GM23338 (cell line): ENCODE measurements around the gene GNAT1. TPM values are rescaled to one million over a fixed set of nuclear protein-coding genes. Genes with fewer than 3 reads are reported as not detected.

Source experiments
- ATAC-seq: fragments of 200-7000 bp; cut with Tn5 transposase; 3 replicates; pipeline ENCODE4 v1.9.1; 2020
- DNase-seq: peaks from one replicate; pipeline ENCODE4 v3.0.0-alpha.2; 2015; ENCODE audit warnings: low spot score
- H2AFZ ChIP-seq: fragments of 200-600 bp; sonication (generic); 2 replicates; pipeline ENCODE4 v1.8.0; 2016; ENCODE audit warnings: antibody characterized with exemption, mild to moderate bottlenecking, moderate library complexity
- H3F3A ChIP-seq: fragments of 200-600 bp; sonication (generic); replicated peaks from 2 replicates; pipeline ENCODE4 v1.8.0; 2017; ENCODE audit warnings: antibody characterized with exemption, mixed run types, low read depth
- H3K27ac ChIP-seq: fragments of 200-600 bp; sonication (generic); 2 replicates; pipeline ENCODE4 v1.6.1; 2016; ENCODE audit warnings: low read depth
- H3K27me3 ChIP-seq: fragments of 200-600 bp; sonication (generic); 2 replicates; pipeline ENCODE4 v1.8.0; 2016; ENCODE audit warnings: mild to moderate bottlenecking, mixed run types, moderate library complexity; ENCODE audit not compliant: insufficient read depth
- H3K36me3 ChIP-seq: fragments of 200-600 bp; sonication (generic); 2 replicates; pipeline ENCODE4 v1.8.0; 2016; ENCODE audit warnings: mild to moderate bottlenecking; ENCODE audit not compliant: insufficient read depth
- H3K4me1 ChIP-seq: fragments of 200-600 bp; sonication (generic); 2 replicates; pipeline ENCODE4 v1.8.0; 2016; ENCODE audit warnings: mild to moderate bottlenecking, moderate library complexity; ENCODE audit not compliant: insufficient read depth
- H3K4me2 ChIP-seq: fragments of 200-600 bp; sonication (generic); 2 replicates; pipeline ENCODE4 v1.7.1; 2017; ENCODE audit warnings: mixed run types
- H3K4me3 ChIP-seq: fragments of 200-600 bp; sonication (generic); 2 replicates; pipeline ENCODE4 v1.6.1; 2016; ENCODE audit warnings: mixed run types
- H3K79me2 ChIP-seq: fragments of 200-600 bp; sonication (generic); replicated peaks from 2 replicates; pipeline ENCODE4 v1.8.0; 2017; ENCODE audit warnings: mild to moderate bottlenecking; ENCODE audit not compliant: insufficient read depth
- H3K9me2 ChIP-seq: fragments of 200-600 bp; sonication (generic); 2 replicates; pipeline ENCODE4 v1.8.0; 2017; ENCODE audit not compliant: insufficient read depth
- H4K20me1 ChIP-seq: fragments of 200-600 bp; sonication (generic); replicated peaks from 2 replicates; pipeline ENCODE4 v1.8.0; 2017; ENCODE audit warnings: mild to moderate bottlenecking; ENCODE audit not compliant: insufficient read depth
- H3K27ac Mint-ChIP-seq: 2 replicates; pipeline ENCODE4 v1.8.0; 2020; ENCODE audit warnings: inconsistent platforms, mild to moderate bottlenecking, moderate library complexity, mixed read lengths
- H3K27me3 Mint-ChIP-seq: 3 replicates; pipeline ENCODE4 v1.8.0; 2022; ENCODE audit warnings: low read depth, mild to moderate bottlenecking, moderate library complexity, mixed read lengths, inconsistent platforms; ENCODE audit not compliant: insufficient read depth, poor library complexity
- H3K36me3 Mint-ChIP-seq: 3 replicates; pipeline ENCODE4 v1.8.0; 2021; ENCODE audit warnings: low read depth, mild to moderate bottlenecking, inconsistent platforms, moderate library complexity, mixed read lengths
- H3K4me1 Mint-ChIP-seq: 3 replicates; pipeline ENCODE4 v1.8.0; 2020; ENCODE audit warnings: mild to moderate bottlenecking, inconsistent platforms, mixed read lengths
- H3K4me3 Mint-ChIP-seq: 3 replicates; pipeline ENCODE4 v1.8.0; 2021; ENCODE audit warnings: moderate library complexity, mild to moderate bottlenecking, inconsistent platforms, mixed read lengths
- H3K9me3 Mint-ChIP-seq: 3 replicates; pipeline ENCODE4 v1.8.0; 2020; ENCODE audit warnings: moderate library complexity, mild to moderate bottlenecking, inconsistent platforms, mixed read lengths
- EZH2 ChIP-seq: fragments of 200-600 bp; sonication (generic); IDR thresholded peaks from one replicate; pipeline ENCODE4 v1.8.0; 2017; ENCODE audit warnings: antibody characterized with exemption, mild to moderate bottlenecking, low read depth; ENCODE audit not compliant: unreplicated experiment
- EZH2phosphoT487 ChIP-seq: fragments of 200-600 bp; sonication (generic); IDR thresholded peaks from one replicate; pipeline ENCODE4 v1.8.1; 2018; ENCODE audit warnings: antibody characterized with exemption; ENCODE audit not compliant: unreplicated experiment
- JUNB ChIP-seq: IDR thresholded peaks from one replicate; pipeline ENCODE4 v1.6.1; 2016; ENCODE audit warnings: antibody characterized with exemption; ENCODE audit not compliant: unreplicated experiment
- NANOG ChIP-seq: IDR thresholded peaks from 2 replicates; pipeline ENCODE4 v1.6.1; 2016; ENCODE audit warnings: antibody characterized with exemption, borderline replicate concordance
- POLR2AphosphoS5 ChIP-seq: IDR thresholded peaks from 2 replicates; pipeline ENCODE4 v1.6.1; 2016; ENCODE audit warnings: antibody characterized with exemption, low read depth
- ZNF114 ChIP-seq: fragments of 250-450 bp; sonication (Bioruptor Pico); IDR thresholded peaks from 2 replicates; pipeline ENCODE4 v1.5.0; 2020; ENCODE audit warnings: mild to moderate bottlenecking, moderate library complexity
- ZNF331 ChIP-seq: fragments of 250-450 bp; sonication (Bioruptor Pico); IDR thresholded peaks from 2 replicates; pipeline ENCODE4 v1.5.0; 2020; ENCODE audit warnings: low read depth, mild to moderate bottlenecking, moderate library complexity
- polyA plus RNA-seq: library from polyadenylated mRNA; unstranded; fragments of >200 nt; fragmentation: Nextera tagmentation; extraction: Ambion mirVana; gene quantifications from 2 replicates; pipeline ENCODE4 v1.2.1, GENCODE V29; 2016
- total RNA-seq: library from RNA; depleted of rRNA; stranded (reverse); fragments of >200 nt; shearing (Covaris generic); gene quantifications from 2 replicates; pipeline ENCODE4 v1.2.3, GENCODE V29; 2014
- TF ChIP-seq, protein P1 (sequence below): IDR thresholded peaks from one replicate; pipeline ENCODE4 v1.6.1; 2018; ENCODE audit warnings: antibody characterized with exemption; ENCODE audit not compliant: unreplicated experiment
- TF ChIP-seq, protein P2 (sequence below): fragments of 250-450 bp; sonication (Bioruptor Pico); IDR thresholded peaks from 2 replicates; pipeline ENCODE4 v1.5.0; 2020; ENCODE audit warnings: mild to moderate bottlenecking, moderate library complexity
- TF ChIP-seq, protein P3 (sequence below): IDR thresholded peaks from 2 replicates; pipeline ENCODE4 v1.6.1; 2016; ENCODE audit warnings: antibody characterized with exemption
- TF ChIP-seq, protein P4 (sequence below), 2 experiments: fragments of 200-600 bp in 1 of 2; sonication (generic) in 1 of 2; conservative IDR thresholded peaks; 2 replicates each; pipeline versions ENCODE4 v1.5.1 to v1.6.1; 2016 to 2017; ENCODE audit warnings: antibody characterized with exemption in 2 of 2, low read depth in 2 of 2, mild to moderate bottlenecking in 2 of 2, moderate library complexity in 1 of 2

The GNAT1 gene
- total and polyA plus RNA-seq, 2 experiments from 2014 or later, result not detected

DNA sequence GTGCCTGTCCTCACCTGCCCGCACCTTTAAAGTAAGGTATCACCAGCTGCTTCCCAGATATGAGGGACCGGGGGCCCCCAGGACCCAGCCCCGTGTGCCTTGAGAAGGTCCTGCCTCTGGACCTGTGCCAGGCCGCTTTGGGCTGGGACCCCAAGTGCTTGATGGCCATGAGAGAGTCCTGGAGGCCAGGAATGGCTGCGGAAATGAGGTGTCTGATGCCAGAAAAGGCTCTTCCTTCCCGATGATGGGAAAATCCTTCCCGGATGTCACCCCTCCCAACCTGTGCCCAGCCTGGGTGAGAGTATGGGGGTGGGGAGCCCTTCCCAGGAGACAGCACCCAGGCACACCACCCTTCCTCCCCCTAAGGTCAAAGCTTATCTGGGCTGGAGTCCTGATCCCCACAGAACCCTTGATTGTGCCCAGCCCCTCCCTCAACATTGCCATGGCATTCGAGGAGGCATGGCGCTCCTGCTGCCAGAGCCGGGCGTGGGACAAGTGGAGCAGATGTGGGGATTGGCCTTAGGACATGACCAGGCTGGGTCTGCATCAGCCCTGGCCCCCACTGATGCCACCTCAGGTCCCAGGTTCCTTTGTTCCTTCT, 22.1 kb upstream of the GNAT1 start:
- ATAC-seq, result no peak
- H3K27me3 ChIP-seq, result no peaks in the 10 kb centered on the region
- peaks cover 5% of the 10 kb centered on the region; the same call in 2 of the 3 replicates for H3K36me3 Mint-ChIP-seq
- H3K27me3 Mint-ChIP-seq, result peaks cover 4% of the 10 kb centered on the region
- H3K4me2 ChIP-seq, result no peak overlapping the region
- H3K4me3 Mint-ChIP-seq, result no peak overlapping the region
- no peaks in the 10 kb centered on the region for H3F3A ChIP-seq
- H2AFZ ChIP-seq, result no peak overlapping the region
- H3K36me3 ChIP-seq, result no peaks in the 10 kb centered on the region; the same call in 1 of the 2 replicates
- peaks cover 32% of the 10 kb centered on the region for H3K4me1 ChIP-seq
- no peak for TF ChIP-seq ZNF114 (CRISPR knock-in tag)
- TF ChIP-seq EZH2, result no peak
- no peak for TF ChIP-seq JUNB
- TF ChIP-seq EZH2phosphoT487, result no peak
- TF ChIP-seq, protein P1, sequence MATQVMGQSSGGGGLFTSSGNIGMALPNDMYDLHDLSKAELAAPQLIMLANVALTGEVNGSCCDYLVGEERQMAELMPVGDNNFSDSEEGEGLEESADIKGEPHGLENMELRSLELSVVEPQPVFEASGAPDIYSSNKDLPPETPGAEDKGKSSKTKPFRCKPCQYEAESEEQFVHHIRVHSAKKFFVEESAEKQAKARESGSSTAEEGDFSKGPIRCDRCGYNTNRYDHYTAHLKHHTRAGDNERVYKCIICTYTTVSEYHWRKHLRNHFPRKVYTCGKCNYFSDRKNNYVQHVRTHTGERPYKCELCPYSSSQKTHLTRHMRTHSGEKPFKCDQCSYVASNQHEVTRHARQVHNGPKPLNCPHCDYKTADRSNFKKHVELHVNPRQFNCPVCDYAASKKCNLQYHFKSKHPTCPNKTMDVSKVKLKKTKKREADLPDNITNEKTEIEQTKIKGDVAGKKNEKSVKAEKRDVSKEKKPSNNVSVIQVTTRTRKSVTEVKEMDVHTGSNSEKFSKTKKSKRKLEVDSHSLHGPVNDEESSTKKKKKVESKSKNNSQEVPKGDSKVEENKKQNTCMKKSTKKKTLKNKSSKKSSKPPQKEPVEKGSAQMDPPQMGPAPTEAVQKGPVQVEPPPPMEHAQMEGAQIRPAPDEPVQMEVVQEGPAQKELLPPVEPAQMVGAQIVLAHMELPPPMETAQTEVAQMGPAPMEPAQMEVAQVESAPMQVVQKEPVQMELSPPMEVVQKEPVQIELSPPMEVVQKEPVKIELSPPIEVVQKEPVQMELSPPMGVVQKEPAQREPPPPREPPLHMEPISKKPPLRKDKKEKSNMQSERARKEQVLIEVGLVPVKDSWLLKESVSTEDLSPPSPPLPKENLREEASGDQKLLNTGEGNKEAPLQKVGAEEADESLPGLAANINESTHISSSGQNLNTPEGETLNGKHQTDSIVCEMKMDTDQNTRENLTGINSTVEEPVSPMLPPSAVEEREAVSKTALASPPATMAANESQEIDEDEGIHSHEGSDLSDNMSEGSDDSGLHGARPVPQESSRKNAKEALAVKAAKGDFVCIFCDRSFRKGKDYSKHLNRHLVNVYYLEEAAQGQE, result no peak
- no peak for TF ChIP-seq ZNF331 (CRISPR knock-in tag)
- no peak for TF ChIP-seq NANOG
- TF ChIP-seq, protein P2, sequence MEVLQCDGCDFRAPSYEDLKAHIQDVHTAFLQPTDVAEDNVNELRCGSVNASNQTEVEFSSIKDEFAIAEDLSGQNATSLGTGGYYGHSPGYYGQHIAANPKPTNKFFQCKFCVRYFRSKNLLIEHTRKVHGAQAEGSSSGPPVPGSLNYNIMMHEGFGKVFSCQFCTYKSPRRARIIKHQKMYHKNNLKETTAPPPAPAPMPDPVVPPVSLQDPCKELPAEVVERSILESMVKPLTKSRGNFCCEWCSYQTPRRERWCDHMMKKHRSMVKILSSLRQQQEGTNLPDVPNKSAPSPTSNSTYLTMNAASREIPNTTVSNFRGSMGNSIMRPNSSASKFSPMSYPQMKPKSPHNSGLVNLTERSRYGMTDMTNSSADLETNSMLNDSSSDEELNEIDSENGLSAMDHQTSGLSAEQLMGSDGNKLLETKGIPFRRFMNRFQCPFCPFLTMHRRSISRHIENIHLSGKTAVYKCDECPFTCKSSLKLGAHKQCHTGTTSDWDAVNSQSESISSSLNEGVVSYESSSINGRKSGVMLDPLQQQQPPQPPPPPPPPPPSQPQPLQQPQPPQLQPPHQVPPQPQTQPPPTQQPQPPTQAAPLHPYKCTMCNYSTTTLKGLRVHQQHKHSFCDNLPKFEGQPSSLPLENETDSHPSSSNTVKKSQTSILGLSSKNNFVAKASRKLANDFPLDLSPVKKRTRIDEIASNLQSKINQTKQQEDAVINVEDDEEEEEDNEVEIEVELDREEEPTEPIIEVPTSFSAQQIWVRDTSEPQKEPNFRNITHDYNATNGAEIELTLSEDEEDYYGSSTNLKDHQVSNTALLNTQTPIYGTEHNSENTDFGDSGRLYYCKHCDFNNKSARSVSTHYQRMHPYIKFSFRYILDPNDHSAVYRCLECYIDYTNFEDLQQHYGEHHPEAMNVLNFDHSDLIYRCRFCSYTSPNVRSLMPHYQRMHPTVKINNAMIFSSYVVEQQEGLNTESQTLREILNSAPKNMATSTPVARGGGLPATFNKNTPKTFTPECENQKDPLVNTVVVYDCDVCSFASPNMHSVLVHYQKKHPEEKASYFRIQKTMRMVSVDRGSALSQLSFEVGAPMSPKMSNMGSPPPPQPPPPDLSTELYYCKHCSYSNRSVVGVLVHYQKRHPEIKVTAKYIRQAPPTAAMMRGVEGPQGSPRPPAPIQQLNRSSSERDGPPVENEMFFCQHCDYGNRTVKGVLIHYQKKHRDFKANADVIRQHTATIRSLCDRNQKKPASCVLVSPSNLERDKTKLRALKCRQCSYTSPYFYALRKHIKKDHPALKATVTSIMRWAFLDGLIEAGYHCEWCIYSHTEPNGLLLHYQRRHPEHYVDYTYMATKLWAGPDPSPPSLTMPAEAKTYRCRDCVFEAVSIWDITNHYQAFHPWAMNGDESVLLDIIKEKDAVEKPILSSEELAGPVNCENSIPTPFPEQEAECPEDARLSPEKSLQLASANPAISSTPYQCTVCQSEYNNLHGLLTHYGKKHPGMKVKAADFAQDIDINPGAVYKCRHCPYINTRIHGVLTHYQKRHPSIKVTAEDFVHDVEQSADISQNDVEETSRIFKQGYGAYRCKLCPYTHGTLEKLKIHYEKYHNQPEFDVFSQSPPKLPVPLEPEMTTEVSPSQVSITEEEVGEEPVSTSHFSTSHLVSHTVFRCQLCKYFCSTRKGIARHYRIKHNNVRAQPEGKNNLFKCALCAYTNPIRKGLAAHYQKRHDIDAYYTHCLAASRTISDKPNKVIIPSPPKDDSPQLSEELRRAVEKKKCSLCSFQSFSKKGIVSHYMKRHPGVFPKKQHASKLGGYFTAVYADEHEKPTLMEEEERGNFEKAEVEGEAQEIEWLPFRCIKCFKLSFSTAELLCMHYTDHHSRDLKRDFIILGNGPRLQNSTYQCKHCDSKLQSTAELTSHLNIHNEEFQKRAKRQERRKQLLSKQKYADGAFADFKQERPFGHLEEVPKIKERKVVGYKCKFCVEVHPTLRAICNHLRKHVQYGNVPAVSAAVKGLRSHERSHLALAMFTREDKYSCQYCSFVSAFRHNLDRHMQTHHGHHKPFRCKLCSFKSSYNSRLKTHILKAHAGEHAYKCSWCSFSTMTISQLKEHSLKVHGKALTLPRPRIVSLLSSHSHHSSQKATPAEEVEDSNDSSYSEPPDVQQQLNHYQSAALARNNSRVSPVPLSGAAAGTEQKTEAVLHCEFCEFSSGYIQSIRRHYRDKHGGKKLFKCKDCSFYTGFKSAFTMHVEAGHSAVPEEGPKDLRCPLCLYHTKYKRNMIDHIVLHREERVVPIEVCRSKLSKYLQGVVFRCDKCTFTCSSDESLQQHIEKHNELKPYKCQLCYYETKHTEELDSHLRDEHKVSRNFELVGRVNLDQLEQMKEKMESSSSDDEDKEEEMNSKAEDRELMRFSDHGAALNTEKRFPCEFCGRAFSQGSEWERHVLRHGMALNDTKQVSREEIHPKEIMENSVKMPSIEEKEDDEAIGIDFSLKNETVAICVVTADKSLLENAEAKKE, result no peak
- TF ChIP-seq POLR2AphosphoS5, result no peak
- TF ChIP-seq, protein P3, sequence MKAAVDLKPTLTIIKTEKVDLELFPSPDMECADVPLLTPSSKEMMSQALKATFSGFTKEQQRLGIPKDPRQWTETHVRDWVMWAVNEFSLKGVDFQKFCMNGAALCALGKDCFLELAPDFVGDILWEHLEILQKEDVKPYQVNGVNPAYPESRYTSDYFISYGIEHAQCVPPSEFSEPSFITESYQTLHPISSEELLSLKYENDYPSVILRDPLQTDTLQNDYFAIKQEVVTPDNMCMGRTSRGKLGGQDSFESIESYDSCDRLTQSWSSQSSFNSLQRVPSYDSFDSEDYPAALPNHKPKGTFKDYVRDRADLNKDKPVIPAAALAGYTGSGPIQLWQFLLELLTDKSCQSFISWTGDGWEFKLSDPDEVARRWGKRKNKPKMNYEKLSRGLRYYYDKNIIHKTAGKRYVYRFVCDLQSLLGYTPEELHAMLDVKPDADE, result no peak
- TF ChIP-seq, protein P4, sequence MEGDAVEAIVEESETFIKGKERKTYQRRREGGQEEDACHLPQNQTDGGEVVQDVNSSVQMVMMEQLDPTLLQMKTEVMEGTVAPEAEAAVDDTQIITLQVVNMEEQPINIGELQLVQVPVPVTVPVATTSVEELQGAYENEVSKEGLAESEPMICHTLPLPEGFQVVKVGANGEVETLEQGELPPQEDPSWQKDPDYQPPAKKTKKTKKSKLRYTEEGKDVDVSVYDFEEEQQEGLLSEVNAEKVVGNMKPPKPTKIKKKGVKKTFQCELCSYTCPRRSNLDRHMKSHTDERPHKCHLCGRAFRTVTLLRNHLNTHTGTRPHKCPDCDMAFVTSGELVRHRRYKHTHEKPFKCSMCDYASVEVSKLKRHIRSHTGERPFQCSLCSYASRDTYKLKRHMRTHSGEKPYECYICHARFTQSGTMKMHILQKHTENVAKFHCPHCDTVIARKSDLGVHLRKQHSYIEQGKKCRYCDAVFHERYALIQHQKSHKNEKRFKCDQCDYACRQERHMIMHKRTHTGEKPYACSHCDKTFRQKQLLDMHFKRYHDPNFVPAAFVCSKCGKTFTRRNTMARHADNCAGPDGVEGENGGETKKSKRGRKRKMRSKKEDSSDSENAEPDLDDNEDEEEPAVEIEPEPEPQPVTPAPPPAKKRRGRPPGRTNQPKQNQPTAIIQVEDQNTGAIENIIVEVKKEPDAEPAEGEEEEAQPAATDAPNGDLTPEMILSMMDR (conservative IDR thresholded peaks at IDR 0.05; ENCODE audit: low read depth in 2 of 2), result no peak
- no peak overlapping the region for H3K27ac Mint-ChIP-seq
- no peak overlapping the region for H3K4me3 ChIP-seq
- H3K79me2 ChIP-seq, result peaks cover 26% of the 10 kb centered on the region
- H4K20me1 ChIP-seq, result peaks cover 13% of the 10 kb centered on the region; the same call in 1 of the 2 replicates
- DNase-seq, result no peak
- peaks cover 51% of the 10 kb centered on the region for H3K4me1 Mint-ChIP-seq
- H3K27ac ChIP-seq, result no peak overlapping the region
- no peaks in the 10 kb centered on the region for H3K9me2 ChIP-seq
- no peaks in the 10 kb centered on the region for H3K9me3 Mint-ChIP-seq
